Heart left ventricle (tissue), 13 donors: ENCODE measurements around the gene STIP1.

Source experiments
- CTCF ChIP-seq, 12 donors: fragments of 200-600 bp; sonication (generic) in 4 of 12; IDR thresholded peaks; one replicate each; pipeline versions ENCODE4 v1.5.0 to v1.8.0; 2018 to 2022; ENCODE audit warnings: antibody characterized with exemption in 12 of 12, mild to moderate bottlenecking in 5 of 12
- POLR2A ChIP-seq, 2 donors: fragments of 450-650 bp; IDR thresholded peaks; one replicate each; pipeline ENCODE4 v1.6.1; 2017; ENCODE audit warnings: antibody characterized with exemption in 2 of 2, mild to moderate bottlenecking in 2 of 2, moderate library complexity in 2 of 2
- donor health status: ischemic (EF 13 %, LVEDD 7.1; RV severe dilation, severe dysfunction).
- donor health status: DM: no; HTN: yes; CAD: no.
- donor health status: DM: no; HTN: no; CAD: no.
- donor health status: ischemic (EF 25% LVEDD 6.9; RV normal size, moderate dysfunction).
- donor health status: ischemic (EF 25% LVEDD 5.7; RV mildly dilated, moderate dysfunction).
- donor health status: ischemic (EF 35%, LVEDD 5.7; RV mildly dilated, moderate dysfunction).
- donor health status: nonischemic (EF 11% LVEDD 7.7; RV severe dilation, severe dysfunction).
- donor health status: DM: yes; HTN: yes; CAD: no.
- donor health status: PGD.
- donor health status: ischemic (EF 29% LVEDD 5.4; RV normal size, mild dysfunction).
- donor health status: nonischemic (EF 23%, LVEDD 6.1; RV moderate dilation, normal function).

DNA sequence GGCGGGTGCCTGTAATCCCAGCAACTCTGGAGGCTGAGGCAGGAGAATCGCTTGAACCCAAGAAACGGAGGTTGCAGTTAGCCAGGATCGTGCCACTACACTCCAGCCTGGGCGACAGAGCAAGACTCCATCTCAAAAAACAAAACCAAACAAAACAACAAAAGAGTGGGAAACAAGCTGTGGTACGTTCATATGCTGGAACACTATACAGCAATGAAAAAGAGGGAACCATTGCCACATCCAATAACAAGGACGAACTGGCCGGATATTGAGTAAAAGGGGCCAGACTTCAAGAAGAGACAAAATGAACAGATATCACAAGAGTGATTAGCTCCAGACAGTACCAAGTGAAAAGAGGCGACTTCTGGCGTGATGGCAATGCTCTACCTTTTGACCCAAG, 24.9 kb upstream of the STIP1 start:
- no peak for TF ChIP-seq POLR2A (IDR thresholded peaks at IDR 0.05)
- TF ChIP-seq CTCF (IDR thresholded peaks at IDR 0.05), result no peak
